HG02973 (cell line): ENCODE results near the gene TTLL8.

Experiments used
- ATAC-seq: cut with Tn5 transposase; IDR thresholded peaks from one replicate; pipeline ENCODE4 v1.9.1; 2021; ENCODE audit warnings: moderate library complexity; ENCODE audit not compliant: unreplicated experiment

The TTLL8 gene

GRCh38 chr22:50062509-50063135, 4.5 kb upstream of the TTLL8 start:
- ATAC-seq = no peak

- no peak for ATAC-seq
Measured at GRCh38 chr22:50061824-50062355, 3.8 kb upstream of the TTLL8 start.

GRCh38 chr22:50061141-50061823, 3.2 kb upstream of the TTLL8 start:
- ATAC-seq = no peak

GRCh38 chr22:50060441-50061140, 2.5 kb upstream of the TTLL8 start:
- ATAC-seq = no peak

GRCh38 chr22:50059881-50060262, 1.8 kb upstream of the TTLL8 start:
- no peak for ATAC-seq

GRCh38 chr22:50058906-50059880, 1.1 kb upstream of the TTLL8 start:
- ATAC-seq = no peak

GRCh38 chr22:50057278-50058060, 629 bp downstream of the TTLL8 start:
- no peak for ATAC-seq

- ATAC-seq = no peak
Measured at GRCh38 chr22:50056214-50056972, 1.7 kb downstream of the TTLL8 start.

GRCh38 chr22:50053861-50054260, 4.2 kb downstream of the TTLL8 start:
- ATAC-seq = no peak

GRCh38 chr22:50051930-50052329, 6.2 kb downstream of the TTLL8 start:
- no peak for ATAC-seq

GRCh38 chr22:50049299-50050195, 8.6 kb downstream of the TTLL8 start:
- ATAC-seq = no peak

- no peak for ATAC-seq
Measured at GRCh38 chr22:50048836-50049235, 9.3 kb downstream of the TTLL8 start.

GRCh38 chr22:50048061-50048765, 9.9 kb downstream of the TTLL8 start:
- no peak for ATAC-seq

GRCh38 chr22:50047346-50047745, 10.8 kb downstream of the TTLL8 start:
- no peak for ATAC-seq

GRCh38 chr22:50046481-50047245, 11.4 kb downstream of the TTLL8 start:
- no peak for ATAC-seq

- no peak for ATAC-seq
Measured at GRCh38 chr22:50046019-50046415, 12.1 kb downstream of the TTLL8 start.
